ENCODE measurements around the gene YOD1.

DNA sequence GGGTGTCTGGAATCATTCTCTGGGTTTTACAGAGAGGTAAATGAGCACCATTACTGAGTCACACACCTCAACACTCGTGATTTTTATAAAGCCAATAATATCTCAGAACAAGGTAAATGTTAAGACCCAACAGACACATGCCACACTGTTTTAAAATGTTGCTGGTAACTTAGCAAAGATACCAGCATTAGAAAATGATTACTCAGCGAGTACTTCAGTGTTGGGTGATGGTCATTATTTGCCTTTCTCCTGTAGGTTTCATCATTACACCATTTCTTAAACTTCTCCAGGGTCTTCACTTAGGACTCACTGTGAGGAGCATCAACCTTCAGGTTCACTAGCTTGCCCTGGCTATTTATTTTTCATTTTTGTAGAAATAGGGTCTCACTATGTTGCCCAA lies 30.8 kb upstream of the YOD1 start:
- TF ChIP-seq, protein P1, sequence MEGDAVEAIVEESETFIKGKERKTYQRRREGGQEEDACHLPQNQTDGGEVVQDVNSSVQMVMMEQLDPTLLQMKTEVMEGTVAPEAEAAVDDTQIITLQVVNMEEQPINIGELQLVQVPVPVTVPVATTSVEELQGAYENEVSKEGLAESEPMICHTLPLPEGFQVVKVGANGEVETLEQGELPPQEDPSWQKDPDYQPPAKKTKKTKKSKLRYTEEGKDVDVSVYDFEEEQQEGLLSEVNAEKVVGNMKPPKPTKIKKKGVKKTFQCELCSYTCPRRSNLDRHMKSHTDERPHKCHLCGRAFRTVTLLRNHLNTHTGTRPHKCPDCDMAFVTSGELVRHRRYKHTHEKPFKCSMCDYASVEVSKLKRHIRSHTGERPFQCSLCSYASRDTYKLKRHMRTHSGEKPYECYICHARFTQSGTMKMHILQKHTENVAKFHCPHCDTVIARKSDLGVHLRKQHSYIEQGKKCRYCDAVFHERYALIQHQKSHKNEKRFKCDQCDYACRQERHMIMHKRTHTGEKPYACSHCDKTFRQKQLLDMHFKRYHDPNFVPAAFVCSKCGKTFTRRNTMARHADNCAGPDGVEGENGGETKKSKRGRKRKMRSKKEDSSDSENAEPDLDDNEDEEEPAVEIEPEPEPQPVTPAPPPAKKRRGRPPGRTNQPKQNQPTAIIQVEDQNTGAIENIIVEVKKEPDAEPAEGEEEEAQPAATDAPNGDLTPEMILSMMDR (IDR thresholded peaks at IDR 0.05) = no peak
- TF ChIP-seq POLR2A (IDR thresholded peaks at IDR 0.05) (no peak), EP300 (IDR thresholded peaks at IDR 0.05) (no peak), POLR2AphosphoS5 (IDR thresholded peaks at IDR 0.05) (no peak)

Data from sigmoid colon (tissue), 4 donors.